ENCODE results near the gene TBC1D2.
A peak's percentile ranks its signal among the peaks of the same experiment; 100 is the strongest.
"Not testable (repeated sequence)": the region's sequence is repeated elsewhere in the genome, so short reads cannot be mapped to it uniquely, and the experiment has no call there.

Gene TBC1D2, protein sequence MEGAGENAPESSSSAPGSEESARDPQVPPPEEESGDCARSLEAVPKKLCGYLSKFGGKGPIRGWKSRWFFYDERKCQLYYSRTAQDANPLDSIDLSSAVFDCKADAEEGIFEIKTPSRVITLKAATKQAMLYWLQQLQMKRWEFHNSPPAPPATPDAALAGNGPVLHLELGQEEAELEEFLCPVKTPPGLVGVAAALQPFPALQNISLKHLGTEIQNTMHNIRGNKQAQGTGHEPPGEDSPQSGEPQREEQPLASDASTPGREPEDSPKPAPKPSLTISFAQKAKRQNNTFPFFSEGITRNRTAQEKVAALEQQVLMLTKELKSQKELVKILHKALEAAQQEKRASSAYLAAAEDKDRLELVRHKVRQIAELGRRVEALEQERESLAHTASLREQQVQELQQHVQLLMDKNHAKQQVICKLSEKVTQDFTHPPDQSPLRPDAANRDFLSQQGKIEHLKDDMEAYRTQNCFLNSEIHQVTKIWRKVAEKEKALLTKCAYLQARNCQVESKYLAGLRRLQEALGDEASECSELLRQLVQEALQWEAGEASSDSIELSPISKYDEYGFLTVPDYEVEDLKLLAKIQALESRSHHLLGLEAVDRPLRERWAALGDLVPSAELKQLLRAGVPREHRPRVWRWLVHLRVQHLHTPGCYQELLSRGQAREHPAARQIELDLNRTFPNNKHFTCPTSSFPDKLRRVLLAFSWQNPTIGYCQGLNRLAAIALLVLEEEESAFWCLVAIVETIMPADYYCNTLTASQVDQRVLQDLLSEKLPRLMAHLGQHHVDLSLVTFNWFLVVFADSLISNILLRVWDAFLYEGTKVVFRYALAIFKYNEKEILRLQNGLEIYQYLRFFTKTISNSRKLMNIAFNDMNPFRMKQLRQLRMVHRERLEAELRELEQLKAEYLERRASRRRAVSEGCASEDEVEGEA

DNA sequence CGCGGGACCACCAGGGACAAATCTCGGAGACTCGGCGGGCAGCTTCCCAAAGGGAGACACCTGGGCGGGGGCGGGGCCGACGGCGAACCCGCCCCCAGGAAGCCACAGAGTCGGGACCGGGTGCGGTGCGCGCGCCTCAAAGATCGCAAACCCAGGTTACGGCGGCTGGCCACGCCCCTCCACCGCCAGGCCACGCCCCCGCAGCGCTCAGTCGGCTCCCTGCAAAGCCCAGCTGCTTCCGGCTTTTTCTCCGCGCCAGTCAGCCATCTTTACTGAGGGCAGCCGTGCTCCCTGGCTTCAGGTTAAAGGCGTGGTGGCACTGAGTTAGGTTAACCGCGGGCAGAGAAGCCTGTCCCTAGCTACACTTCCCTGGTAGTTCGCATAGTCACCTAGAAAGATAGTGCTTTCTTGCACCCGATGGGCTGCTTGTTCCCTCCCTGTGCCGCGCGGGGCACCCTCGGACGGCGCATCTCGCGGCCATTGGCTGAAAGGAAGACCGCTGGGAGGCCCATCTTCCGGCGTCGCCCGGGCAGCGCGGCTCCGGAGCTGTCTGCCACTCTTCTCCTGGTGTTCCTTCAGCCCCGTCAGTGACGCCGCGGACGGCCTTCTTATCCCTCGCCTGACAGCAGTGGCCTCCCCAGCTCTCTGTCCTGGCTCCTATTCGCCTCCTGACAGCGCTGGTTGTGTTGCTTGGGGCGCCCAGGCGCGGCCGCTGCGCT lies at the start of gene TBC1D2:
TSS of gene TBC1D2 (minus strand) at position 72 of the 719 bp plus-strand sequence. CDS start 108 bp downstream, outside the sequence.
- peak; percentile 77 to 92 for DNase-seq

DNA sequence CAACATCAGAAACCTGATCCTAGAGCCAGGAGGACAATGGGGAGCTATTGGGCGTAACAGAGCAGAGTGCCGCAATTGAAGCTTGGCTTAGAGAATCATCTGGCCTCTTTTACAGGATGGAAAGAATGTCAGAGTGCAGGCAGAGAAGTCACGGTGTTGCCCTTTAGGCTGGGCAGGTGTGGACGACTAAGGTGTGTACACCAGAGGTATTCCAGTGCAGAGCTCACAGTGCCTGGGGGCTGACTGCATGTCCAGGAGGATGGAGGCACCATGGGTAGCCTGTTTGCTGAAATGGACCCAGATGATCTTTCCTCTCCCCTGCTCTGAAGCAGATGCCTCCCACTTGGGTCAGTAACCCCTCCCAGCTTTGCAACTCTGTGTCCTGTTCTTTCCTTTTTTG lies 48.9 kb upstream of the TBC1D2 start:
- no peak for DNase-seq

DNA sequence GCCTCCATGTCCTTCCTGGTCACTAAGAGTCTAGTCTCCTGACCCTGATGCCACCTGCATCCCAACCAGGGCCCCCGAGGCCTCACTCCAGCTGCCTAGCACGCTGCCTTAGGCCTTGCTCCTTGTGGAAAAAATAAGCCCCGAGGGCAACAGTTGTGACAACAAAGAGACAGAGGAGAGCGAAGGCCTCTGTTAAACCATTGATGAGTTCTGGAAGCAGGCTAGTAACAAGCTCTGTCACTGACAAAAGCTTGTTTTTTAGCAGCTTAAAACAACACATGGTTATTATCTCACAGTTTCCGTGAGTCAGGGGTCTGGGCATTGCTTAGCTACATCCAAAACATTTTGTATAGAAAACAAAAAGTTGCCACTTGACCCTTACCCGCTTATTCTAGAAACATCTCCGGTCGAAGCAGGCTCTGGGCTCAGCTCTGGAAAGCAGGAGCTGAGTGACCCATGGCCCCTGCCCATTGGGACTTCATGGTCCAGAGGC lies 48.2 kb upstream of the TBC1D2 start:
- DNase-seq = no peak

DNA sequence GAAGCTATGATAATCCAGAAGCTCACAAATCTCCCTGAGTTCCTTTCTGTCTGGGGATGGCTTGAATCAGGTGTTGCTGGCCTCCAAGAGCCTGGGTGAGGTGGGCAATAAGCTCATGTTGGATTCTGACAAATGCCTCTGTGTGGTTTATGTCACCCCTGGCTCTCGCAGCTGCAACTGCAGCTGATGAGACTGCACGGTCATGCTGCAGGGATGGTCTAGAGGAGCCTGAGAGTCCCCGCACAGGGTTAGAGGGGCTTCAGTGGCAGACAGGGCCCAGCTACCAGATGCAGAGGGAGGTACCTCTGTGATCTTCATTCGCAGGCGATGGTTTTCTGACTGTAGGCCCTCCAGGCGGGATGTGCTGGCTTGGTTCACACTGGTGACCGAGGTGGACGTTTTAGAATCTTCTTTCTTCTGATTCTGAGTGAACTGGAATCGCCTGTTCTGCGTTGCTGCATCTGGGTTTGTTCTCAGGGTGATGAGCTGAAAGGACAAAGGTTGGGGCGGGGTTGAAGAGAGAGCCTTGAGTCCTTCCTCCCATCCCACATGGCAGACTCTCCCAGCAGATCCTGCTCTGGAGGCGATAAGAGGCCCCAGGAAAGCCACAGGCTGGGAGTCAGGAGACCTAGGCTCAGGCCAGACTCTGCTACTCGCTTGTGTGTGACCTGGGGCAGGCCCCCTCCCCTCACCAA lies 47.6 kb upstream of the TBC1D2 start:
- DNase-seq = no peak

DNA sequence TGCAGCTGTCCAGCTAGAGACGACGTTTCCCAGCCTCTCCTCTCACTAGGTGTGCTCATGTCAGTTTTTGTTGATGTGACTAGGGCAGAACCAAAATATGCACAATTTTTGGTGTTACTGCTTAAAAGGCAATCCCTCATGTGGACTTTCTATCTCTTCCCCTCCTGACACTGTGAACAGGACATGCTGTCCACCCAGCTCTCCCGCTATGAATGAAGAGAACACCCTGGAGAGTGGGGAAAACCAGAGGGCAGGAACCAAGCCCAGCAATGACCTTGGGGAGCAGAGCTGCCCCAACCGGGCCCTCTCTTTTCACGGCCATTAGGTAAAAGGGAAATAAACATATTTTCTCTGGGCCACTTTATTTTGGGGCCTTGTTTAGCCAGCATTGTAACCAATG lies 46.7 kb upstream of the TBC1D2 start:
- no peak for DNase-seq

DNA sequence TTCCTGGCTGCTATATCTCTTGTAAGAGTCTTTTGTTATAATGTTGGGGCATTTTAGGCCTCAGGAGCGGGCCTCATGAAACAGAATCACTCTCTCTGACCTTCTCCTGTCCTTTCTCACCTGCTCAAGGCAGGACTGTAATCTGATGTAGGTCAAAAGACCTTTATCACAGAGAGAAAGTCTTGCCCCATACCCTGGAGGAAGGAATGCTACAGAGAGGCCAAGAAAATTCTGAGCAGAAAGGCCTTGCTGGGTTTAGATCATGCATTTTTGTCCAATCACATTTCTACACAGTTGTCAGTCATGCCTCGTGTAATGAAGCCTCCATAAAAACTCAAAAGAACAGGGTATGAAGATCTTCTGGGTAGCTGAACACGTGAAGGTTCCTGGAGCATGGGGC lies 45.2 kb upstream of the TBC1D2 start:
- DNase-seq = no peak

DNA sequence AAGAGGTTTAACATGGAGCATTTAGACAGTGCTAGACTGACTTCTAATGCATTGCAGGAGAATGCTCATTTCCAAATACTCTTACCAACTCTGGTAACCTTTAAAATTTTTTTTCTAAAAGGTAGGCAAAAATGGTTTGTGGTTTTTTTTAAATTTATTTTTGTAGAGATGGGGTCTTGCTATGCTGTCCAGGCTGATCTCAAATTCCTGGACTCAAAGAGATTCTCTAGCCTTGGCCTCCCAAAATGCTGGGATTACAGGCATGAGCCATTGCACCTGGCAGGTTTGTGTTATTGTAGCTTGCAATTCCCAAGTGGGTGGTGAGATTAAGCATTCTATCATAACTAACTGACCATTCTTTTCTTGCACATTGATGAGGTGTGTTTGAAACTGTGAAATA lies 43.0 kb upstream of the TBC1D2 start:
- DNase-seq = no peak

DNA sequence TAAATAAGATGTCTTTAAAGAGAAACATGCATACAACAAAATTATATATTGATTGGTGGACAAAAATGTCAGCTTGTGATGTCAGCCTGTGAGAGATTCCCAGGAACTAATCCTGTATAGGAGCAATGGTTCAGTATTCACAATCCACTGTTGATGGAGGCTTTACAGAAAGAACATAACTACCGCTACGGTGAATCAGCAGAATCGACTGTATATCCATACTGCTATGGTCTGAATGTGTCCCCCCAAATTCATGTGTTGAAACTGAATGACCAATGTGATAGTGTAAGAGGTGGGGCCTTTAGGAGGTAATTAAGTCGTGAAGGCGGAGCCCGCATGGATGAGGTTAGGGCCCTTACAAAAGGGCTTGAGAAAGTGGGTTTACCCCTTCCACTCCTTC lies 40.4 kb upstream of the TBC1D2 start:
- DNase-seq = no peak

DNA sequence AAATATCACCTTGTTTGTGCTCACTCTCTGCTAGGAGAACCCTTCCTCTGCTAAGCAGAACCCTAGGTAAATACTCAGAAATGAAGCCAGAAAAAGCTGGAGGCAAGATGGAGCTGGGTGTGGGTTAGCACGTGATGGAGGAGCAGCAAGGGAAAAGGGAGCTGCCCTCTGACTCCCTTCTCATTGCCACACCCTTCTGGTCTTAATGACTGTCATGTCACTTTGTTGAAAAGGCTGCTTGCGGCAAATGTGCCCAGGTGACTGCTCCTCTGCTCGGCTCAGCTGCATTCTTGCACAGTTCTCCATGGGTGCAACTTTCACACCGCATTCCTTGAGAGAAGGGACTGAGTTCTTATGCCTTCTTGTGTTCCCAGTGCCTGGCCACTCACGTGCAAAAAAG lies 36.4 kb upstream of the TBC1D2 start:
- DNase-seq = no peak

DNA sequence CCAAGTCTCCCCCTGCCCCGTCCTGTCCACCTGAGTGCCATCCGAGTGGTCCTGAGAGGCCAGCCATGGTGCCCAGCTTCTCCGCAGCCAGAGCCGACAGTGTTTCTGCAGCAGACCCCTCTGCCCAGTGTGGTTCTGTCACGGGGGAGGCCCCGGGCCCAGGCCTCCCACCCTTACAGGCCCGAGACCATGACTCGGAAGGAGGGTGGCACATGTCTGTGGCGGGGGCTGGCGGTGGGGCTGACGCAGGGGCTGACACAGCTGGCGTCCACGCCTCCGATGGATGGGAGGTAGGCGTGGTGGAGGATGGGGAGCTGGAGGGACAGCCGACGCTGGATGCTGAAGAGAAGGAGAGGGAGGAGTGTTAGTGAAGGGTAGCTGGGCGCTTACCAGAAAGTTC lies 35.0 kb upstream of the TBC1D2 start:
- no peak for DNase-seq

DNA sequence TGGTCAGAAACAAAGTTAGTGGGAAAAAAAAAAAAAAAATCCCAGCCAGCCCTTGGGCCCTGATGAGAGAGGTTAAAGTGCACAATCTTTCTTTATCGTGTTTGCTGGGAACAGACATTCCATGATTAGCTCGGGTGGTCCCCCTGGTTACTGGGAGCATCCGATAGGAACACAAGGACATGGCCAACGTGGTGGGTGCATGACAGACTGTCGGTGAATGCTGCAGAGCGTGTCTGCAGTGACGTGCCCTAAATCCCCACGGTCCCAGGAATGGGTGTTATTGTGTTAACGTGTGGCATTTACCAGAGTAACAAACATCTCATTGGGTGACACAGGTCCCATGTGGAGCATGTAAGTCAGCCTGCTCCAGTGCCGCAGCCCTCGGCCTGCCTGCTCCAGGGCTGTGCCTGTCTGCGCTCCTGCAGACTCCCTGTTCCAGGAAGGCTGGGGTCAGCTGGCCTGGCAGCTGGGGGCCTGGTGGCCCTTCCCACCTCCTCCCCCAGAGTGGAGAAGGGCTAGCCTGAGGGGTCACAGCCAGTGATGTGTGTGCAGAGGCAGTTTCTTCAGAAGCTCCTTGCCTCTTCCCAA lies 34.3 kb upstream of the TBC1D2 start:
- DNase-seq = no peak

DNA sequence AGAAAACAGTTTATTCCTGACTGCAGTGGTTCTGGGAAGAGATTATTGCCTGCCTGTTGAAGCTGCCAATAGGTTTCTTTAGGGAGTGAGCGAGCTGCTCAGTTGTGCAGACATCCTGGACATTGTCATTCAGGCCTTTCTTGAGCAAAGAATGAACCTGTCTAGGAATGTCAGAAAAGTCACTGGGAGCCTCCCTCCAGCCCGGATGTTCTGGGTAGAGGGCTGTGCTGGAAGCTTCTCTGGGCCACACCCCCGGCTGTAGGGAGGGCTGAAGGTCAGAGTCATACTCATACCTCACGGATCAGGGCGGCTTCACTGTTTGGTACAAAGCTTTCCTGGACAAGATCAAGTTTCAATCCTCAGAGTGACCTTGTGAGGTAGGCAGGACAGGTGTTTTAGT lies 33.4 kb upstream of the TBC1D2 start:
- DNase-seq = no peak

DNA sequence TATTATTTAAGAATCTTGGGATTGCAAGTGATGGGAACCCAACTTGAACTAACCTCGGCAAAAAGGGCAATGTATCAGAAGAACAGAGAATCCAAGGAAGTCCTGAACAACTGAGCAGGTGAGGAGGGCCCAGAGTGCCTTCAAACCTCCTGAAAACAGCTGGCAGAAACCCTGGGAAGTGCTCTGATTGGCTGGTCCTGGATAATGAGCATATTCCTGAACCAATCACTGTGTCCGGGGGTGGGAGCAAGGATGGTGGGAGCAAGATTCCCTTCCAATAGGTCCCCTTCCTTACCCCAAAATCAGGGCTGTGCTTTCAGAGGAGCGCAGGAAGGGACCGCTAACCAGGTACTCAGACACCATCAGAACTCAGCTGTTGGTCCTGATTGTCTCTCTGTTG lies 31.9 kb upstream of the TBC1D2 start:
- DNase-seq = peak in 1 of 2 experiments; percentile 2

DNA sequence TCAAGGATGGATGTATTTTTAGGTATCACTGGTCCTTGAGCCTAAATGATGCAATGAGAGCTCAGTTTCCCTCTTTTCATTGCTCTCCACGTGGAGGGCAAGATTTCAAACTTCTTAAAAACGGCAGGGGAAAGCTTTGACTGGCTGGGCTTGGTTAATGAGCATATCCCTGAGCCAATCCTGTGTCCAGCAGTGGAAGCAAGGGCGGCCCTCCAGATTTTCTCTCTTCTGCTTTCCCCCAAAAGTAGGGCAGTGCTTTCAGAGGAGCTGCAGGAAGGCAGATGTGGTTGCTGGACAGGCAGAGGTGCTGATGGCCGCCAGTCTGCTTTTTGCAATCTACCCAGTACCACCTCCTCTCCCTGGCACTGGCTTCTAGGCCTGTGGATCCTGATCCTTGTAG lies 30.0 kb upstream of the TBC1D2 start:
- no peak for DNase-seq

DNA sequence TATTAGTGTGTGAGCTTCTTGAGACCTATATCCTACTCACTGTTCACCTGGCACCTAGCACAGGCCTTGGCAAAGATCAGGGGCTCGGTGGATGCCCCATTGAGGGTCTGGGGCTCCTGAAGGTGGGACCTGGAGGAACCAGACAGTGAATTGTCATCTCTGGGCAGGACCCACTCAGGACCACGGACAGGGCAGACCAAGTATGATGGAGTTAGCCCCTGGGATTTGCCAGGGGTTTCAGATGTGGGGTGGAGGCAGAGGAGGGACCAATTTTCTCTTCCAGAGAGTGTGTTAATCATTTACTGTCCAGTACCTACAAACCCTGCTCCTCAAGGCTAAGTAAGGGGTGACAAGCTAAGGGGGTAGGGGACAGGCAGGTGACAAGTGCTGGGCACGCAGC lies 29.3 kb upstream of the TBC1D2 start:
- DNase-seq = no peak

DNA sequence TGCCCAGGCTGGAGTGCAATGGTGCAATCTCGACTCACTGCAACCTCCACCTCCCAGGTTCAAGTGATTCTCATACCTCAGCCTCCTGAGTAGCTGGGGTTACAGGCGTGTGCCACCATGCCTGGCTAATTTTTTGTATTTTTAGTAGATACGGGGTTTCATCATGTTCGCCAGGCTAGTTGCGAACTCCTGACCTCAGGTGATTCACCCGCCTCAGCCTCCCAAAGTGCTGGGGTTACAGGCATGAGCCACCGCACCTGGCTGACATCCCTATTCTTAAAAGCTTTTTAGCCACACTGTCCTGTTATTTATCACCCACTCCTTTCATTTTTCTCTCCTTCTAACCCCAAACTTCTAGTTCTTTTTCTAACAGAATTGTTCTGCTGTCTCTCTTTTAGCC lies 27.7 kb upstream of the TBC1D2 start:
- not testable (repeated sequence) for DNase-seq

DNA sequence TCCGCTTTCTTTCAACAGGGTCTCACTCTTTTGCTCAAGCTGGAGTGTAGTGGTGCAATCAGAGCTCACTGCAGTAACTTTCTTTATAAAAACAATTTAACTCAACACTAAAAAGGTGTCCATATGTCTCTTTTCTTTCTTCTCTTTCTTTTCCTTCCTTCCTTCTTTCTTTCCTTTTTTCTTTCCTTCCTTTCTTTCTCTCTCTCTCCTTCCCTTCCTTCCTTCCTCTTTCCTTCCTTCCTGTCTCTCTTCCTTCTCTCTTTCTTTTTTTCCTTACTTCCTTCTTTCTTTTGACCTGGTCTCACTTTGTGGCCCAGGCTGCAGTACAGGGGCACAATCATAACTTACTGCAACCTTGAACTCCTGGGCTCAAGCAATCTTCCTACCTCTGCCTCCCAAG lies 25.8 kb upstream of the TBC1D2 start:
- DNase-seq = no peak

DNA sequence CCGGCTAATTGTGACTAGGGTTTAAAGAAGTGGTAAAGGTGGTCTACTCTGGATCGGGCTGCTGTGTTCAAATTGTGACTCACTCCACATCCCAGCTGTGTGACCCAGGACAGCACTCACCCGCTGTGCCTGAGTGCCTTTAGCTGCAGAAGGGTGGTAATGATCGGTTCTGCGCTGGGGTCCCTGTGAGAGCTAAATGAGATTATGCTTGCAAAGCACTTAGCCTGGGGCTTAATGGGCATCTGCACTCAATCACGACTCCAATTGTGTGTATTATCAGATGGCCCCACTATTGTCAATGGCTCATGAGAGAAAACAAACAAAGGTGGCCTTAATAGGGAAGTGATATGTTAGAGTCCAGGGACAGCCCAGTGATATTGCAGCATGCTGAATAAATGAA lies 25.1 kb upstream of the TBC1D2 start:
- peak in 1 of 2 experiments; percentile 1 for DNase-seq

DNA sequence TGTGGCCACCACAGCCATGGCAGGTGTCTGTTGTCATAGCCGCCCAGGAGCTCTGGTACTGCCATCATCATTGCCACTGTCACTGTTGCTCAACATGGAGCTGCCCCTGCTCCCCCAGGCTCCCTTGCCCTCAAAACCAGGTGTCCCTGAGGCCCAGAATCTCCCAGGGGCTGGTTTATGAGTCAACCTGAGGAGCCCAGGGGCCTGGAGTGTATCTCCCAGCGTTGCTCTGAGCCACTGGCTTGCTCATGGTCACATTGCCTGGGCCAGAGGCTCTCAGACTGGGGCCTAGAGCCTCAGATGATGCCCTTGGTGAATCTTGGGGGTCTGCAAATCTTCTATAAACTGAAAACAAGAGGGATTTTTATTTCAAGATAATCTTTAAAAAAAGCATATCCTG lies 24.7 kb upstream of the TBC1D2 start:
- DNase-seq = no peak

DNA sequence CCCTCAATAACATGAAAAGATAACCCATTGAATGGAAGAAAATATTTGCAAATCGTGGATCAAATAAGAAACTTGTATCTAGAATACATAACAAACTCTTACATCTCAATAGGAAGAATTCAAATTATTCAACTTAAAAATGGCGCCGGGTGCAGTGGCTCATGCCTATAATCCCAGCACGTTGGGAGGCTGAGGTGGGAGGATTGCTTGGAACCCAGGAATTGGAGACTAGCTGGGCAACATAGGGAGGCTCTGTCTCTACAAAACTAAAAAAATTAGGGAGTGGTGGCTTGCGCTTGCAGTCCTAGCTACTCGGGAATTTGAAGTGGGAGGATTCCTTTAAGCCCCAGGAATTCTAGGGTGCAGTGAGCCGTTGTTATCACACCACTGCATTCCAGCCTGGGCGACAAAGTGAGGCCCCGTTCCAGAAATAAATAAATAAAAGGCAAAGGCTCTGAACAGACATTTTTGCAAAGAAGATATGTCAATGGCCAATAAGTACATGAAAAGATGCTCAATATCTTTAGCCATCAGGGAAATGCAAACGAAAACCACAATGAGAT lies 21.5 kb upstream of the TBC1D2 start:
- no peak for DNase-seq

DNA sequence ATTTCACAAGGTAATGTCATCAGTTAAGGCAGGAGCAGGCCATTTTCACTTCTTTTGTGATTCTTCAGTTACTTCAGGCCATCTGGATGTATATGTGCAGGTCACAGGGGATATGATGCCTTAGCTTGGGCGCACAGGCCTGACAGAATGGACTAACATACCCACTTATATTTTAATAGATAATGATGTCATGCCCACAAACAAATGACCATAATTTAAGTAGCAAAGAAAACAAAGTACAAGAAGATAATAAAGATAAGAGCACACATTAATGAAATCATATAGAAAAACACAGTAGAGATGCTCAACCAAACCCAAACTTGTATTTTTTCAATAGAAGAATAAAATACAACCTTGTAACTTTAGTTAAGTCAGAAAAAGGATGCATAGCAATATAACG lies 19.7 kb upstream of the TBC1D2 start:
- DNase-seq = no peak

DNA sequence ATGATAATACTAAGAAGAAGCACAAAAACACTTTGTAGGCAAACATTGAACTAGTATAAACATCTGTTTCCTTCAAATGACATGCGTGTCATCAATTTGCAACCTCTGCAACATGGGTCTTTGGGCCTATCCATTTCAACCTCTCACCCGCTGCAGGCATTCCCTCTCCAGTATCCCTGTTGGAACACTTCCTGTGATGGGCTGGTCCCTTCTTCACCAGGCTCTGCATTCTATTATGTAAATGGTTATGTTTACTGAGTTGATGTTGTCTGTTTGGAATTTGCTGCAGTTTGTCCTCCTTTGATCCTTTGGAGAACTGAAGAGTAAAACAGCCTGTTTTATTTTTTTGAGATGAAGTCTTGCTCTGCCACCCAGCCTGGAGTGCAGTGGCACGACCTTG lies 16.6 kb upstream of the TBC1D2 start:
- DNase-seq = no peak
